OCI-LY1 (cell line): ENCODE results near the gene HCN4.

Experiments used
- CTCF ChIP-seq: fragments of 200-600 bp; sonication (generic), shearing (Covaris generic); IDR thresholded peaks from 2 replicates; pipeline ENCODE4 v1.5.1; 2017; ENCODE audit warnings: mild to moderate bottlenecking, antibody characterized with exemption, low read length, moderate library complexity, mixed read lengths
- EZH2 ChIP-seq: fragments of 200-600 bp; sonication (generic), shearing (Covaris generic); IDR thresholded peaks from 2 replicates; pipeline ENCODE4 v1.8.0; 2017; ENCODE audit warnings: borderline replicate concordance, mixed run types, mild to moderate bottlenecking, antibody characterized with exemption, low read length, moderate library complexity, mixed read lengths

GRCh38 chr15:73336756-73337155 is 32.0 kb downstream of the HCN4 start:
- TF ChIP-seq CTCF (no peak), EZH2 (no peak)
